GM21367 (cell line): ENCODE results near the gene IQSEC3.

ENCODE experiments used
- ATAC-seq: cut with Tn5 transposase; IDR thresholded peaks from one replicate; pipeline ENCODE4 v1.9.1; 2021; ENCODE audit not compliant: unreplicated experiment

The IQSEC3 gene

GRCh38 chr12:195951-196350, 129.4 kb downstream of the IQSEC3 start:
- ATAC-seq: no peak

- ATAC-seq: no peak
Measured at GRCh38 chr12:196436-196835, 129.9 kb downstream of the IQSEC3 start.

GRCh38 chr12:197347-197746, 130.8 kb downstream of the IQSEC3 start:
- ATAC-seq: no peak

- no peak for ATAC-seq
Measured at GRCh38 chr12:197911-198695, 131.5 kb downstream of the IQSEC3 start.

- no peak for ATAC-seq
Measured at GRCh38 chr12:198705-199104, 132.1 kb downstream of the IQSEC3 start.

GRCh38 chr12:201361-201760, 134.8 kb downstream of the IQSEC3 start:
- no peak for ATAC-seq

GRCh38 chr12:202081-202731, 135.6 kb downstream of the IQSEC3 start:
- ATAC-seq: no peak

- no peak for ATAC-seq
Measured at GRCh38 chr12:203074-203461, 136.5 kb downstream of the IQSEC3 start.

GRCh38 chr12:203462-204260, 137.1 kb downstream of the IQSEC3 start:
- ATAC-seq: no peak

GRCh38 chr12:204261-204678, 137.7 kb downstream of the IQSEC3 start:
- no peak for ATAC-seq

- ATAC-seq: no peak
Measured at GRCh38 chr12:205026-205425, 138.5 kb downstream of the IQSEC3 start.

- no peak for ATAC-seq
Measured at GRCh38 chr12:206746-207440, 140.3 kb downstream of the IQSEC3 start.

GRCh38 chr12:207804-208203, 141.2 kb downstream of the IQSEC3 start:
- no peak for ATAC-seq

- ATAC-seq: no peak
Measured at GRCh38 chr12:208813-209212, 142.2 kb downstream of the IQSEC3 start.

- no peak for ATAC-seq
Measured at GRCh38 chr12:209246-209645, 142.7 kb downstream of the IQSEC3 start.

GRCh38 chr12:209851-210250, 143.3 kb downstream of the IQSEC3 start:
- no peak for ATAC-seq

- no peak for ATAC-seq
Measured at GRCh38 chr12:210277-211141, 143.9 kb downstream of the IQSEC3 start.

GRCh38 chr12:211142-211465, 144.5 kb downstream of the IQSEC3 start:
- ATAC-seq: no peak

GRCh38 chr12:211639-212414, 145.3 kb downstream of the IQSEC3 start:
- ATAC-seq: no peak

GRCh38 chr12:212415-212714, 145.8 kb downstream of the IQSEC3 start:
- no peak for ATAC-seq
